OCI-LY1 (cell line): ENCODE measurements around the gene SPATA31C1.

Experiments
- H2AFZ ChIP-seq: fragments of 200-600 bp; sonication (generic), shearing (Covaris generic); 2 replicates; pipeline ENCODE4 v1.6.0; 2014; ENCODE audit warnings: antibody characterized with exemption, mild to moderate bottlenecking, low read length
- H3F3A ChIP-seq: fragments of 200-600 bp; sonication (generic), shearing (Covaris generic); 2 replicates; pipeline ENCODE4 v1.6.0; 2014; ENCODE audit warnings: mild to moderate bottlenecking, antibody characterized with exemption, low read length, moderate library complexity; ENCODE audit not compliant: insufficient read depth
- H3K27ac ChIP-seq: fragments of 200-600 bp; sonication (generic); 2 replicates; pipeline ENCODE4 v1.5.1; 2014; ENCODE audit warnings: low read length, mixed run types, mild to moderate bottlenecking, low read depth; ENCODE audit not compliant: poor library complexity, severe bottlenecking
- H3K27me3 ChIP-seq: fragments of 200-600 bp; sonication (generic); 2 replicates; pipeline ENCODE4 v1.6.0; 2014; ENCODE audit warnings: antibody characterized with exemption, mild to moderate bottlenecking, low read length, moderate library complexity; ENCODE audit not compliant: insufficient read depth
- H3K36me3 ChIP-seq: fragments of 200-600 bp; sonication (generic); 2 replicates; pipeline ENCODE4 v1.6.1; 2014; ENCODE audit warnings: mild to moderate bottlenecking, antibody characterized with exemption, low read length, moderate library complexity, mixed read lengths; ENCODE audit not compliant: insufficient read depth
- H3K4me1 ChIP-seq: fragments of 200-600 bp; sonication (generic); 2 replicates; pipeline ENCODE4 v1.5.1; 2014; ENCODE audit warnings: mild to moderate bottlenecking, low read length, moderate library complexity; ENCODE audit not compliant: insufficient read depth, severe bottlenecking
- H3K4me2 ChIP-seq: fragments of 200-600 bp; sonication (generic), shearing (Covaris generic); 2 replicates; pipeline ENCODE4 v1.6.1; 2014; ENCODE audit warnings: low read length
- H3K4me3 ChIP-seq: fragments of 200-600 bp; sonication (generic); 2 replicates; pipeline ENCODE4 v1.5.1; 2014; ENCODE audit warnings: low read length, low read depth, mild to moderate bottlenecking, mixed read lengths; ENCODE audit not compliant: poor library complexity, severe bottlenecking
- H3K79me2 ChIP-seq: fragments of 200-600 bp; shearing (Covaris generic); 2 replicates; pipeline ENCODE4 v1.6.1; 2016; ENCODE audit warnings: mixed run types, low read length, mixed read lengths; ENCODE audit not compliant: insufficient read depth
- H3K9ac ChIP-seq: fragments of 200-600 bp; sonication (generic), shearing (Covaris generic); 2 replicates; pipeline ENCODE4 v1.6.1; 2014; ENCODE audit warnings: mild to moderate bottlenecking, low read length, mixed read lengths
- H3K9me2 ChIP-seq: fragments of 200-600 bp; sonication (generic), shearing (Covaris generic); 2 replicates; pipeline ENCODE4 v1.6.1; 2014; ENCODE audit warnings: low read depth, mild to moderate bottlenecking, low read length, mixed read lengths
- H3K9me3 ChIP-seq: fragments of 200-600 bp; shearing (Covaris generic); 2 replicates; pipeline ENCODE4 v1.6.1; 2014; ENCODE audit warnings: low read length, mixed read lengths
- H4K20me1 ChIP-seq: fragments of 200-600 bp; sonication (generic), shearing (Covaris generic); 2 replicates; pipeline ENCODE4 v1.6.0; 2016; ENCODE audit warnings: mild to moderate bottlenecking, low read length; ENCODE audit not compliant: insufficient read depth
- CTCF ChIP-seq: fragments of 200-600 bp; sonication (generic), shearing (Covaris generic); IDR thresholded peaks from 2 replicates; pipeline ENCODE4 v1.5.1; 2017; ENCODE audit warnings: mild to moderate bottlenecking, antibody characterized with exemption, low read length, moderate library complexity, mixed read lengths
- EZH2 ChIP-seq: fragments of 200-600 bp; sonication (generic), shearing (Covaris generic); IDR thresholded peaks from 2 replicates; pipeline ENCODE4 v1.8.0; 2017; ENCODE audit warnings: borderline replicate concordance, mixed run types, mild to moderate bottlenecking, antibody characterized with exemption, low read length, moderate library complexity, mixed read lengths

Gene SPATA31C1

DNA sequence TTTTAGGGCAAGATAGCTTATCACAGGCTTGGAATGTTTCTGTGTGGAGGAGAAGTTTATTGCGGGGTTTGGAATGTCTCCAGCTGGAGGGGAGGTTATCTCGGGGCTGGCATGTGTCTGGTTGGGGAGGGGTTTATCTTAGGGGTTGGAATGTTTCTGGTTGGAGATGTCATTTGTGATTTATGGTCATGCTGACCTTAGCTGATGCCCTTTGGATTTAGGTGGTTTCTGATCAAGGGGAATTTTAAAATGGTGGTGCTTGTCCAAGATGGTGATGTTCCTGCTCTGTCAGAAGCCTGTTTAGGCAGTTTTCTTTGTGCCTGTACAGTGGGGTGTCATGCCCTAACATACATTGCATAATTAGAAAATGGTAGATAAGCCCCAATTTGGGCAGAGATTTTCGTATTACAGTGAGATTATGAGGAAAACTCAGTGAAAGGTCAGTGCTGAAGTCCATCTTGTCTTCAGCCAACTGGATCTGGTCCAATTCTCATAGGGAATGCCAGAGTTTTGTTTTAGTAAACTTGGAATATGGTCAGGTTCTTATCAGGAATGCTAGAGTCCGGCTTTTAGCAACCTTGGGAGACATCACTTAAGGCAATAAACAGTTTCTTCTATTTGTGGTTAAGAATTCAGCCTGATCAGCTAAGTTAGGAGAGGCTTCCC is 42.3 kb downstream of the SPATA31C1 start:
- Histone ChIP-seq H4K20me1 (no peaks in the 10 kb centered on the region), H3K4me1 (no peaks in the 10 kb centered on the region), H3K9me2 (no peaks in the 10 kb centered on the region), H3K9ac (no peak overlapping the region), H3K9me3 (no peaks in the 10 kb centered on the region), H3F3A (no peaks in the 10 kb centered on the region), H3K27ac (no peak overlapping the region), H3K4me3 (no peak overlapping the region), H3K27me3 (no peaks in the 10 kb centered on the region), H3K4me2 (no peak overlapping the region), H3K36me3 (no peaks in the 10 kb centered on the region), H3K79me2 (no peaks in the 10 kb centered on the region), H2AFZ (no peak overlapping the region)
- no peak for TF ChIP-seq CTCF
- TF ChIP-seq EZH2: no peak

DNA sequence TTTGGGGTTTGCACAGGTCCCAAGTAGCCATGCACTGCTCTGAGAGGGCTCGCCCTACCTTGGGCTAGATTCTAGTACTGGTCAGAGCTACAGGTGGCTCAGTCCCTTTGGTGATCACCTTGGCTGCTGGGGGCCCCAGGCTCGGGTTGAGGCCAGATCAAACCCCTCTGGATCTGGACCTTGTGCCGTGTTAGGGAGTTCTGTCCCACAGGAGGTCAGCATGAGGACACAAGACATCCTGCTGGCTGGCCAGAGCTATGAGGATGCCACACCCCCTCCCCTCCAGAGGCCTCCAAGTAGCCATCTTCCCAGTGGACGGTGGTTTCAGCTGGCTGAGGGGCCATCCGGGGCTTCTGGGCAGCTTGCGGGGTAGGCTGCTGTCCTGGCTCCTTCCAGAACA is 46.0 kb downstream of the SPATA31C1 start:
- no peaks in the 10 kb centered on the region for H3K4me1 ChIP-seq
- no peak overlapping the region for H2AFZ ChIP-seq
- TF ChIP-seq CTCF (no peak), EZH2 (no peak)
- H3K27me3 ChIP-seq: no peaks in the 10 kb centered on the region
- no peaks in the 10 kb centered on the region for H3K9me2 ChIP-seq
- H3K27ac ChIP-seq: no peak overlapping the region
- H3K4me3 ChIP-seq: no peak overlapping the region
- H3K79me2 ChIP-seq: no peaks in the 10 kb centered on the region
- H3K4me2 ChIP-seq: no peak overlapping the region
- H3K36me3 ChIP-seq: no peaks in the 10 kb centered on the region
- no peak overlapping the region for H3K9ac ChIP-seq
- no peaks in the 10 kb centered on the region for H3F3A ChIP-seq
- H3K9me3 ChIP-seq: no peaks in the 10 kb centered on the region
- no peaks in the 10 kb centered on the region for H4K20me1 ChIP-seq

DNA sequence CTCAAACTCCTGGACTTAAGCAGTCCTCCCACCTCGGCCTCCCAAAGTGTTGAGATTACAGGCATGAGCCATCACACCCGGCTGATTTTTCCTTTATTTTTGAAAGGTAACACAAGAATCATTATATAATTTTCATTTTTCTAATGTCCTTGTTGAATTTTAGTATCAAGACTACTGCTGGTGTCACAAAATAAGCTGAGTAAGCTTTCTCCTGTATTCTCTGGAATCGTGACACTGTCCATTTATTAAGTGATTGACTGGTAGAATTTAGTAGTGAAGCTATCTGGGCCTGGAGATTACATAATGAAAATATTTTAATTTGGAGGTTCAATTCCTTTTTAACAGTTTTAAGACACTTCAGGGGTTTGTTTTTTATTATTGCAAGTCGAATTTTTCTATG is 47.1 kb downstream of the SPATA31C1 start:
- H3K79me2 ChIP-seq: no peaks in the 10 kb centered on the region
- TF ChIP-seq CTCF (no peak), EZH2 (no peak)
- H3K27ac ChIP-seq: no peak overlapping the region
- H3K4me3 ChIP-seq: no peak overlapping the region
- no peaks in the 10 kb centered on the region for H4K20me1 ChIP-seq
- no peaks in the 10 kb centered on the region for H3K4me1 ChIP-seq
- no peak overlapping the region for H3K9ac ChIP-seq
- H3K36me3 ChIP-seq: no peaks in the 10 kb centered on the region
- no peaks in the 10 kb centered on the region for H3K27me3 ChIP-seq
- no peaks in the 10 kb centered on the region for H3K9me2 ChIP-seq
- no peak overlapping the region for H2AFZ ChIP-seq
- H3K4me2 ChIP-seq: no peak overlapping the region
- no peaks in the 10 kb centered on the region for H3F3A ChIP-seq
- H3K9me3 ChIP-seq: no peaks in the 10 kb centered on the region
